Memory B cell (primary cell): ENCODE data around the gene ATP6V0B.
A peak's percentile ranks its signal among the peaks of the same experiment; 100 is the strongest.

Source experiments
- ATAC-seq: fragments of 150-1000 bp; cut with Tn5 transposase; 2 replicates; pipeline ENCODE4 v1.10.0; 2021; ENCODE audit warnings: low read depth, mild to moderate bottlenecking, moderate library complexity
- DNase-seq, 2 donors: peaks; one replicate each; pipeline ENCODE4 v3.0.0; 2022; ENCODE audit warnings: low spot score in 2 of 2
- H3K27ac Mint-ChIP-seq: one replicate; pipeline ENCODE4 v1.8.0; 2022; ENCODE audit warnings: mild to moderate bottlenecking, moderate library complexity, mixed read lengths
- H3K27me3 Mint-ChIP-seq: one replicate; pipeline ENCODE4 v1.8.0; 2022; ENCODE audit warnings: mixed read lengths
- H3K36me3 Mint-ChIP-seq: one replicate; pipeline ENCODE4 v1.8.0; 2022; ENCODE audit warnings: mild to moderate bottlenecking, mixed read lengths
- H3K4me1 Mint-ChIP-seq: one replicate; pipeline ENCODE4 v1.8.0; 2022; ENCODE audit warnings: mixed read lengths
- H3K4me3 Mint-ChIP-seq: one replicate; pipeline ENCODE4 v1.8.0; 2022; ENCODE audit warnings: mild to moderate bottlenecking, moderate library complexity, mixed read lengths
- H3K9me3 Mint-ChIP-seq: one replicate; pipeline ENCODE4 v1.8.0; 2022; ENCODE audit warnings: mixed read lengths

The ATP6V0B gene

DNA sequence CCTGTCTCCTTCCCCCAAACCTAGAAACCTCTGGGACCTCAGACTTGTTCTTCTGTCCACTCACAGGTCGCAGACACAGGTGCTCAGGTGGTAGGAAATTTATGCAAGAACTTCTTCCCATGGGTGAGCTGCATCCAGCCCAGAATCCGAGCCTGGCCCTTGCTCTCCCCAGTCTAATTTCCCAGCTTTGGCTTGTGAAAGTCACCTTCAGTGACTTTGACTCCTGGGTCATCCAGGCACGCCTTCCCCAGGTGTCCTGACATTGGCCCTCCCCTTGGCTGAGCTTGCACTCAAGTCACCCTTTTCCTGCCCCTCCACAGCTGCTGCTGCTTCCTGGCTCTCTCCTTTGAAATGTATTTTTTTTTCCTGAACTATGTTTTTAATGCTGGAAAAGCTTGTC, 21.4 kb upstream of the ATP6V0B start:
- Mint-ChIP-seq H3K4me1 (peaks cover 18% of the 10 kb centered on the region), H3K27ac (no peak overlapping the region), H3K27me3 (no peaks in the 10 kb centered on the region), H3K4me3 (no peak overlapping the region), H3K9me3 (no peaks in the 10 kb centered on the region), H3K36me3 (peaks cover 13% of the 10 kb centered on the region)
- ATAC-seq: no peak
- no peak for DNase-seq

DNA sequence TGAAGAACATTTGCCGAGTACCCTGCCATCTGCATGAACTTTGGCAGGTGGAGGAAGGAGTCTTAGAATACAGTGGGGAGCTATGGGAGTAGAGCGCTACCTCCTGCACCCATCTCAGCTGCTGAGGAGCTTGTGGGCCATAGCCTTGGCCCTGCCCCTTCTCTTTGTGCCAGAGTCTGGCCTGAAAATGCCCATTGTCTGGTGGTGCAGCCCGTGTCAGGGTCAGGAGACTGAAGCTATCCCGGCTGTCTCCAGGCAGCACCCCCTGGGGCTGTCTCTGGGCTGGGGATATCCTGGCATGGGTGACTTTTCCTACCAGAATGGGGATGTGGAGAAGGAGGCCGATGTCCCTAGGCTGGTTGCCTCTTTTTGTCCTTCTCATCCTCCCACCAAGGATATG, 20.7 kb upstream of the ATP6V0B start:
- Mint-ChIP-seq H3K27me3 (no peaks in the 10 kb centered on the region), H3K27ac (no peak overlapping the region), H3K36me3 (peaks cover 15% of the 10 kb centered on the region), H3K9me3 (no peaks in the 10 kb centered on the region), H3K4me1 (peaks cover 18% of the 10 kb centered on the region), H3K4me3 (no peak overlapping the region)
- DNase-seq: no peak
- no peak for ATAC-seq

DNA sequence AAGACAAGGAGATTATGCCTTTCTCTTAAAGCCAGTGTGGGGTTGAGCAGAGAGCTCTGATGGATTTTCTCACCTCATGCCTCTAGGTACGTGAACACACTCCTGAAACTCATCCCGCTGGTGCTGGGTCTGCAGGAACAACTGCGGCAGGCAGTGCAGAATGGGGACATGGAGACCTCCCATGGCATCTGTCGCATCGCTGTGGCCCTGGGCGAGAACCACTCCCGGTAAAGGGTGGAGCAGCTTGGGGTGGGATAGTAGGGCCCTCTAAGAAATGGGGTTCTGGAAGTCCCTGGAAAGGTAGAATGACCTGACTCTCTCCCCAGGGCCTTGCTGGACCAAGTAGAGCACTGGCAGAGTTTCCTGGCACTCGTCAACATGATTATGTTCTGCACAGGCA, 18.5 kb upstream of the ATP6V0B start:
- Mint-ChIP-seq H3K9me3 (no peaks in the 10 kb centered on the region), H3K4me3 (no peak overlapping the region), H3K27me3 (no peaks in the 10 kb centered on the region), H3K4me1 (peaks cover 7% of the 10 kb centered on the region), H3K27ac (no peak overlapping the region), H3K36me3 (peaks cover 13% of the 10 kb centered on the region)
- ATAC-seq: no peak
- DNase-seq: no peak

GRCh38 chr1:43957407-43958040, 17.2 kb upstream of the ATP6V0B start:
- no peak overlapping the region for H3K27ac Mint-ChIP-seq
- no peak for ATAC-seq

DNA sequence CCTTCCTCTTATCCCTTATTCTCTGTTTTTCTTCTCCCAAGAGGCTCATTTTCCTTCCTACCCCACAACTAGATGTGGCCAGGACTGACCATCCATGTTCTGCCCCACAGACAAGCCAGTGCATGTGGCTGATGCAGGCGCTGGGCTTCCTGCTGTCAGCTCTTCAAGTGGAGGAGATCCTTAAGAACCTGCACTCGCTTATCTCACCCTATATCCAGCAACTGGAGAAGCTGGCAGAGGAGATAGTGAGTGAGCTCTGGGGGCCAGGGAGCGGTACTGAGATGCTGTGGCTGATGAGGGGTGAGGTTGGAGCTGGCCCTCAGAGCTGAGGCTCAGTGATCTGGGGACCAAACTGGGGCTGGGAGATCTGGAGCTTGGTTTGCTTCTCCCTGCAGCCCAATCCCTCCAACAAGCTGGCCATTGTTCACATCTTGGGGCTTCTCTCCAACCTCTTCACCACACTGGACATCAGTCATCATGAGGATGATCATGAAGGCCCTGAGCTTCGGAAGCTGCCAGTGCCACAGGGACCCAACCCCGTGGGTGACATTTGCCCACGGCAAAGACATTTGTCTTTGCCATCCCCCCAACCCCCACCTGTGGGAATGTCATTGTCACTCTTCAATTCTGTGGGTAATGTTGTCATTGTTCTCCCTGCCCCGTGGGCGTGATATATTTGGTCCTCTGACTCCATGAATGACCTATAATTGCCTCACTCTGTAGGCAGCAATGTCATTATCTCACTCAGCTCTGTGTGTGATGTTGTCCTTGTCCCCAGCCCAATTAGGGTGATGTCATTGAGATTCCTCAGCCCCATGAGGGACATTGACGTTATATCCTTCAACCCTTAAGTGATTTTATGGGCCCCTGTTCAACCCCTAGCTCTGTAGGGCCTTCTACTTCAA, 16.2 kb upstream of the ATP6V0B start:
- H3K36me3 Mint-ChIP-seq: peaks cover 18% of the 10 kb centered on the region
- peaks cover 7% of the 10 kb centered on the region for H3K4me1 Mint-ChIP-seq
- no peak overlapping the region for H3K4me3 Mint-ChIP-seq
- H3K27ac Mint-ChIP-seq: no peak overlapping the region
- DNase-seq (no peak), ATAC-seq (no peak)
- no peaks in the 10 kb centered on the region for H3K27me3 Mint-ChIP-seq
- H3K9me3 Mint-ChIP-seq: no peaks in the 10 kb centered on the region

More at GRCh38 chr1:43957407-43958040, 17.2 kb upstream of the ATP6V0B start:
- Mint-ChIP-seq H3K27me3 (no peaks in the 10 kb centered on the region), H3K9me3 (no peaks in the 10 kb centered on the region), H3K4me3 (no peak overlapping the region), H3K36me3 (peaks cover 17% of the 10 kb centered on the region), H3K4me1 (peaks cover 7% of the 10 kb centered on the region)
- DNase-seq: no peak

- Mint-ChIP-seq H3K27ac (no peak overlapping the region), H3K4me1 (no peaks in the 10 kb centered on the region), H3K4me3 (no peak overlapping the region), H3K36me3 (peaks cover 18% of the 10 kb centered on the region), H3K9me3 (no peaks in the 10 kb centered on the region), H3K27me3 (no peaks in the 10 kb centered on the region)
- ATAC-seq (no peak), DNase-seq (no peak)
These were observed 14.0 kb upstream of the ATP6V0B start for GRCh38 chr1:43960798-43961197.

- Mint-ChIP-seq H3K4me3 (no peak overlapping the region), H3K36me3 (peaks cover 18% of the 10 kb centered on the region)
These were observed 13.1 kb upstream of the ATP6V0B start for GRCh38 chr1:43961692-43962091.

GRCh38 chr1:43962324-43962723, 12.4 kb upstream of the ATP6V0B start:
- Mint-ChIP-seq H3K27ac (no peak overlapping the region), H3K36me3 (peaks cover 15% of the 10 kb centered on the region), H3K9me3 (no peaks in the 10 kb centered on the region), H3K4me3 (no peak overlapping the region), H3K27me3 (no peaks in the 10 kb centered on the region), H3K4me1 (no peaks in the 10 kb centered on the region)
- DNase-seq (no peak), ATAC-seq (no peak)

More at GRCh38 chr1:43961692-43962091, 13.1 kb upstream of the ATP6V0B start:
- Mint-ChIP-seq H3K27ac (no peak overlapping the region), H3K9me3 (no peaks in the 10 kb centered on the region), H3K4me1 (no peaks in the 10 kb centered on the region), H3K27me3 (no peaks in the 10 kb centered on the region)
- ATAC-seq (no peak), DNase-seq (no peak)

GRCh38 chr1:43963006-43963405, 11.8 kb upstream of the ATP6V0B start:
- H3K36me3 Mint-ChIP-seq: peaks cover 12% of the 10 kb centered on the region
- no peak for DNase-seq
- H3K27ac Mint-ChIP-seq: no peak overlapping the region
- H3K9me3 Mint-ChIP-seq: no peaks in the 10 kb centered on the region
- no peaks in the 10 kb centered on the region for H3K4me1 Mint-ChIP-seq
- H3K27me3 Mint-ChIP-seq: no peaks in the 10 kb centered on the region
- no peak overlapping the region for H3K4me3 Mint-ChIP-seq
- no peak for ATAC-seq

DNA sequence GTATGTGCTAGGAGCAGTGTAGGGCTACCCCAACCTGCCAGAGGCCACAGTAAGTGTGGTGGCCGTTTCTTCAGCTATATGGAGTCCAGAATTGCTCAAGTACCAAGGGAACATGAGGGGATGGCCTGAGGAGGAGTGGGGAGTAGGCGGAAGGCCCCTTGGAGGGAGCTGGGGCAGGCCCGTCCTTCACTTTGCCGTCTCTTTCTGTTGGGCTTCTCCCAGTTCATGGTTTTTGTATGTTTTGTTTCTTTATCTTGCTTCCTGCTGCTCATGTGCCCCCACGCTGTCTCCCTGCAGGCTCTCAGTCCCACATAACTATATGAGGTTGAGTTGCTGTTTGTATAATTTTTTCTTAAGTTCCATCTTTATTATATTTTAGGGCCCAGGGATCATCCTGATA, 10.9 kb upstream of the ATP6V0B start:
- peaks cover 10% of the 10 kb centered on the region for H3K36me3 Mint-ChIP-seq
- H3K27ac Mint-ChIP-seq: no peak overlapping the region
- ATAC-seq: no peak
- H3K27me3 Mint-ChIP-seq: no peaks in the 10 kb centered on the region
- no peak for DNase-seq
- no peak overlapping the region for H3K4me3 Mint-ChIP-seq
- H3K9me3 Mint-ChIP-seq: no peaks in the 10 kb centered on the region
- H3K4me1 Mint-ChIP-seq: no peaks in the 10 kb centered on the region

GRCh38 chr1:43965316-43965715, 9.4 kb upstream of the ATP6V0B start:
- Mint-ChIP-seq H3K4me3 (no peak overlapping the region), H3K36me3 (peaks cover 7% of the 10 kb centered on the region), H3K4me1 (peaks cover 8% of the 10 kb centered on the region), H3K27me3 (no peaks in the 10 kb centered on the region), H3K27ac (no peak overlapping the region), H3K9me3 (no peaks in the 10 kb centered on the region)
- DNase-seq (no peak), ATAC-seq (no peak)

- no peak overlapping the region for H3K4me3 Mint-ChIP-seq
- no peaks in the 10 kb centered on the region for H3K27me3 Mint-ChIP-seq
- H3K27ac Mint-ChIP-seq: no peak overlapping the region
- H3K36me3 Mint-ChIP-seq: no peaks in the 10 kb centered on the region
- H3K9me3 Mint-ChIP-seq: no peaks in the 10 kb centered on the region
- ATAC-seq (no peak), DNase-seq (no peak)
- H3K4me1 Mint-ChIP-seq: peaks cover 15% of the 10 kb centered on the region
These were observed 6.3 kb upstream of the ATP6V0B start for GRCh38 chr1:43968348-43968948.

DNA sequence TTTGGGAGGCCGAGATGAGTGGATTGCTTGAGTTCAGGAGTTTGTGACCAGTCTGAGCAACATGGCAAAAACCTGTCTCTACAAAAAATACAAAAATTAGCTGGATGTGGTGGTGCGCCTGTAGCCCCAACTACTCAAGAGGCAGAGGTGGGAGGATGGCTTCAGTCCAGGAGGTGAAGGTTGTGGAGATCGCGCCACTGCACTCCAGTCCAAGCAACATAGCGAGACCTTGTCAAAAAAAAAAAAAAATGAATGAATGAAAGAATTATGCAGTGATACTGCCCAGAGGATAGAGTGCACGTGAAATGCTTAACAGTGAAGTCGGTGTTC, 5.4 kb upstream of the ATP6V0B start:
- H3K4me3 Mint-ChIP-seq: peak overlapping the region; percentile 96
- H3K27ac Mint-ChIP-seq: no peak overlapping the region
- ATAC-seq: no peak
- DNase-seq: no peak
- no peaks in the 10 kb centered on the region for H3K27me3 Mint-ChIP-seq
- no peaks in the 10 kb centered on the region for H3K9me3 Mint-ChIP-seq
- no peaks in the 10 kb centered on the region for H3K36me3 Mint-ChIP-seq
- peaks cover 23% of the 10 kb centered on the region for H3K4me1 Mint-ChIP-seq

GRCh38 chr1:43969746-43970466, 4.9 kb upstream of the ATP6V0B start, which contains the start of gene DPH2:
Gene DPH2, plus strand, starts transcription at chr1:43970010. Its CDS starts 166 bp downstream, at chr1:43970176.
- no peaks in the 10 kb centered on the region for H3K9me3 Mint-ChIP-seq
- peak within 1 kb of the TSS; percentile 49 for H3K27ac Mint-ChIP-seq
- no peaks in the 10 kb centered on the region for H3K36me3 Mint-ChIP-seq
- H3K4me3 Mint-ChIP-seq: peak within 1 kb of the TSS; percentile 96
- H3K4me1 Mint-ChIP-seq: peaks cover 23% of the 10 kb centered on the region
- no peaks in the 10 kb centered on the region for H3K27me3 Mint-ChIP-seq
- ATAC-seq: peak; percentile 83
- peak; percentile 80 to 85 for DNase-seq
